ENCODE measurements around the gene YBEY. TPM values are rescaled to one million over a fixed set of nuclear protein-coding genes. Genes with fewer than 3 reads are reported as not detected.

Gene YBEY
- total and polyA plus RNA-seq, 9 donors: 10.7 to 27.9 (median 16.4) TPM

DNA sequence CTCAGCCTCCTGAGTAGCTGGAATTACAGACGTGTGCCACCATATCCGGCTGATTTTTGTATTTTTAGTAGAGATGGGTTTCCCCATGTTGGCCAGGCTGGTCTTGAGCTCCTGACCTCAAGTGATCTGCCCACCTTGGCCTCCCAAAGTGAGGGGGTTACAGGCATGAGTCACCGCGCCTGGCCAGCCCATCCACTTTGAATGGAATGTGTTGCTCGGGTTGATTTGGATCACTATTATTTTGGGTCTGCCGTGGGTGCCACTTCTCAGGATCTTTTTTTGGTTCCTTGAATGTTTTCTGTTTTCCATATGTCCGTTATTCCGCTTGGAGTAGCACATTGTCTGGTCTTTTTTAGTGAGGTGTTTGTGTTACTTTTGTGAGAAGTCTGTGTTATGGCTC, 54.9 kb downstream of the YBEY start:
- intact Hi-C loops (cut with DNase I): no loop called here
- no peaks in the 10 kb centered on the region for H3K36me3 ChIP-seq
- no peaks in the 10 kb centered on the region for H3K4me1 ChIP-seq (ENCODE audit: insufficient read depth)
- TF ChIP-seq POLR2A (IDR thresholded peaks at IDR 0.05): no peak
- no peak for TF ChIP-seq EP300 (IDR thresholded peaks at IDR 0.05)
- no peak for TF ChIP-seq CTCF (IDR thresholded peaks at IDR 0.05)
- H3K27me3 ChIP-seq: no peaks in the 10 kb centered on the region
- 82 to 95% (median 91%) methylated on average over 8 of the region's 8 CpGs for WGBS, 3 donors
- H3K27ac ChIP-seq: no peak overlapping the region
- no peak for DNase-seq
- H3K4me3 ChIP-seq: no peak overlapping the region
- no peaks in the 10 kb centered on the region for H3K9me3 ChIP-seq

DNA sequence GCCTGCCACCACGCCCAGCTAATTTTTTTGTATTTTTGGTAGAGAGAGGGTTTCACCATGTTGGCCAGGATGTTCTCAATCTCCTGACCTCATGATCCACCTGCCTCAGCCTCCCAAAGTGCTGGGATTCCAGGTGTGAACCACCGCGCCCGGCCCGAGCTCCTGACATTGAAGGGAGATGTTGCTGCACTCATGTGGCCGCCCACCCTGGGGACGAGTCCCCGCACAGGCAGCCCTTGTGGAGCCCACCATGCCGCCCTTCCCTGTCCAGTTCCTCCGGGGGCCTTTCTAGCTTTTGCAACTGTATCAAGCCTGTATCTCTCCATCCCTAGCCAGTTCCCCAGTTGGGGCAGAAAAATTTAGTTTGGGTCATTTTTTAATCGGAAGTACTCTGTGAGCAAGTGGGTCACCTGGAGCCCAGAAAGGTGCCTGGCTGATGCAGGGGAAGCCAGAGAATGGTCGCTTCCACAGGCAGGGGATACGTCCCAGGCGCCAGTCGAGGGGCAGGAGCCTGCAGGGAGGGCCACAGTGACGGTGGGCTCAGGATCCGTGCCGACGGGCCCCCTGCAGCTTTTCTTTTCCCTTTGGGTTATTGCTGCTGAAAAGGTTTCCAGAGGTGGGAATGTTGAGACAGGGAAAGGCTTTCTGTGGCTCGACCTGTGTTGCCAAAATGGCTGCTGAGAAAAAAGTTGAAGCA, 58.2 kb downstream of the YBEY start:
- Histone ChIP-seq H3K27me3 (no peaks in the 10 kb centered on the region), H3K4me3 (no peak overlapping the region), H3K9me3 (no peaks in the 10 kb centered on the region), H3K4me1 (ENCODE audit: insufficient read depth) (no peaks in the 10 kb centered on the region), H3K36me3 (no peaks in the 10 kb centered on the region), H3K27ac (no peak overlapping the region)
- no peak for DNase-seq
- no peak for TF ChIP-seq POLR2A (IDR thresholded peaks at IDR 0.05)
- no peak for TF ChIP-seq CTCF (IDR thresholded peaks at IDR 0.05)
- 93 to 96% (median 96%) methylated on average over 20 of the region's 20 CpGs for WGBS, 3 donors
- intact Hi-C loops (cut with DNase I): no loop called here

GRCh38 chr21:46345861-46346260, 59.7 kb downstream of the YBEY start:
- peak overlapping the region in 1 of 2 donors; percentile 23 for H3K27ac ChIP-seq
- TF ChIP-seq POLR2A (IDR thresholded peaks at IDR 0.05): no peak
- no peak for TF ChIP-seq CTCF (IDR thresholded peaks at IDR 0.05)
- no peak for TF ChIP-seq EP300 (IDR thresholded peaks at IDR 0.05)
- WGBS, 3 donors: 80 to 90% (median 82%) methylated on average over 14 of the region's 14 CpGs
- no peak for DNase-seq
- intact Hi-C loops (cut with DNase I): no loop called here
- no peak overlapping the region for H3K4me3 ChIP-seq
- H3K36me3 ChIP-seq: no peaks in the 10 kb centered on the region
- H3K9me3 ChIP-seq: no peaks in the 10 kb centered on the region
- no peaks in the 10 kb centered on the region for H3K27me3 ChIP-seq
- no peaks in the 10 kb centered on the region for H3K4me1 ChIP-seq (ENCODE audit: insufficient read depth)

- TF ChIP-seq CTCF (IDR thresholded peaks at IDR 0.05): no peak
- no peak for TF ChIP-seq POLR2A (IDR thresholded peaks at IDR 0.05)
- no peak for TF ChIP-seq EP300 (IDR thresholded peaks at IDR 0.05)
- H3K9me3 ChIP-seq: no peaks in the 10 kb centered on the region
- no peak overlapping the region for H3K4me3 ChIP-seq
- no peaks in the 10 kb centered on the region for H3K27me3 ChIP-seq
- H3K36me3 ChIP-seq: no peaks in the 10 kb centered on the region
- DNase-seq: peak in 3 of 5 donors; percentile 46 to 67 (median 48)
- H3K4me1 ChIP-seq (ENCODE audit: insufficient read depth): no peaks in the 10 kb centered on the region
- H3K27ac ChIP-seq: peak overlapping the region in 1 of 2 donors; percentile 23
- intact Hi-C loops (cut with DNase I): no loop called here
- WGBS, 3 donors: 63 to 84% (median 82%) methylated on average over 34 of the region's 34 CpGs
Measured at GRCh38 chr21:46346296-46347202, 60.4 kb downstream of the YBEY start.

Measured in ovary (tissue), 9 donors.